Mesodermal cell (in vitro differentiated cells): ENCODE results near the gene CARD9.
"Not testable (repeated sequence)": the region's sequence is repeated elsewhere in the genome, so short reads cannot be mapped to it uniquely, and the experiment has no call there.

Source experiments
- H3K27ac ChIP-seq: 2 replicates; pipeline ENCODE4 v1.7.0; 2013; ENCODE audit warnings: mild to moderate bottlenecking, low read depth, low read length, moderate library complexity; ENCODE audit not compliant: severe bottlenecking
- H3K36me3 ChIP-seq: 2 replicates; pipeline ENCODE4 v1.7.1; 2013; ENCODE audit warnings: mild to moderate bottlenecking, low read length, moderate library complexity; ENCODE audit not compliant: control insufficient read depth, insufficient read depth
- H3K4me1 ChIP-seq: one replicate; pipeline ENCODE4 v1.7.1; 2013; ENCODE audit warnings: mild to moderate bottlenecking, low read length; ENCODE audit not compliant: insufficient read depth, control insufficient read depth, poor library complexity, severe bottlenecking
- H3K4me3 ChIP-seq: 2 replicates; pipeline ENCODE4 v1.7.0; 2013; ENCODE audit warnings: low read length, control low read depth, mild to moderate bottlenecking; ENCODE audit not compliant: insufficient read depth, poor library complexity, severe bottlenecking; ENCODE audit errors: extremely low read depth
- H3K9me3 ChIP-seq: 2 replicates; pipeline ENCODE4 v1.7.1; 2013; ENCODE audit warnings: mild to moderate bottlenecking, low read length, moderate library complexity; ENCODE audit not compliant: control insufficient read depth
- WGBS, 2 experiments: methylation state at CpG; one replicate each; pipeline ENCODE4 v1.1.5; 2013; ENCODE audit warnings: missing lambda C conversion rate in 2 of 2; ENCODE audit not compliant: insufficient coverage in 2 of 2; 5-methylcytosine and 5-hydroxymethylcytosine counted together

The CARD9 gene

DNA sequence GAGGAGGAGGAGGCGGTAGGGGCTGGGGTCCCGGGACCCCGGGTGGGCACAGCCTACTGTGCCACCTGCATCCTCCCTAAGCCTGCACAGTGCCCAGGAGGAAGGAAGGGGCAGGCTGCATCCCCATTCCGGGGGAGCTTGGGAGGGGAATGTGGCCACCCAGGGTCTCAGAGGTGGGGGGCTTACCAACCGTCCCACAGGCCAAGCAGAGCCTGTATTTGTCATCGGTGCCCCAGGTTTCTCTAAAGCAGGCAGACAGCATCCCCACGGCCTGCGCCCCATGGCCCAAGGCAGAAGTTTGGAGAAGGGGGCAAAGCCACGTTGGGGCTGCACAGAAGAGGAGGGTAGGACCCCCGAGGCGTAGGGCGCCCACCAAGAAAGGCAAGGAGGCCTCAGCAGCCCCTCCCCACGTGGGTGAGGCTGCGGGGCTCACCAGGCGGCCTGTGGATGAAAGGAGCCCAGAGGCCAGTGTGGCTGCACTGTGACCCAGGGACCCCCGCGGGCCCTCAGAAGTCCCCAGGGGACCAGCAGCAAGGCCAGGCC lies 46.6 kb downstream of the CARD9 start:
- WGBS, 2 experiments: 44 to 48% methylated on average over 11 to 14 of the region's 17 CpGs
- H3K4me3 ChIP-seq: peak overlapping the region; percentile 54
- peak overlapping the region; percentile 96 for H3K27ac ChIP-seq
- H3K4me1 ChIP-seq: peaks cover 35% of the 10 kb centered on the region
- peaks cover 15% of the 10 kb centered on the region for H3K36me3 ChIP-seq
- no peaks in the 10 kb centered on the region for H3K9me3 ChIP-seq

DNA sequence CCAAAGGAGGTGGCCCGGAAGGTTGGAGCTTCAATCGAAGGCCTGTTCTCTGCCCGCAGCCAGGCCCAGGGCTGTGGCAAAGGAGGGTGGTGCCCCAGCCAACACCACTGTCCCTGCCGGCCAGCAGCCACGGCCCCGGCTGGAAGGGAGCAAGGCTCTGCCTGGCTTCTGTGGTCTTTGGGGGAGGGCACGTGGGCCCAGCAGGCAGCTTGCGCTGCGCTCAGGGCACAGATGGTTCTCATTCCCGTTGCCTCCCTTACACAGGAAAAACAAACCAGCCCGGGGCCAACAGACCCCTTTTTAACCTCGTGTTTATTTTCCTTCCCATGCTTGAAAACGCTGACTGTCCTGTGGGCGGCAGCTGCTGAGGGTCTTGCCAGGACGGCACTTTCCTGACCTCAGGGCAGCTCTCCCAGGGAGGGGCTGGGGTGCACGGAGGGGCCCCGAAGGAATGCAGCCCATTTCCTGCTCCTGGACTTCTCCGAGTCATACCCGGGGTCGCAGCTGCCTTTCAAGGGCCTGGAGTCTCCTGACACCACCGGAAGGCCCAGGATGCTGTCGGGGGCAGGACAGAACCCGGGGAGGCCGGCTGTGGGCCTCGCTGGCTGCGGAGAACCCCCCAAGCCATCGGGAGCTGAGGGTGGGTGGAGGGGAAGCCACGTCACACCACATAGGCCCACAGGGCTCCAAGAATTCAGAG lies 47.3 kb downstream of the CARD9 start:
- Histone ChIP-seq H3K36me3 (peaks cover 13% of the 10 kb centered on the region), H3K27ac (peak overlapping the region; percentile 96), H3K9me3 (no peaks in the 10 kb centered on the region), H3K4me3 (peak overlapping the region; percentile 54), H3K4me1 (peaks cover 35% of the 10 kb centered on the region)
- 38 to 39% methylated on average over 18 to 20 of the region's 28 CpGs for WGBS, 2 experiments

DNA sequence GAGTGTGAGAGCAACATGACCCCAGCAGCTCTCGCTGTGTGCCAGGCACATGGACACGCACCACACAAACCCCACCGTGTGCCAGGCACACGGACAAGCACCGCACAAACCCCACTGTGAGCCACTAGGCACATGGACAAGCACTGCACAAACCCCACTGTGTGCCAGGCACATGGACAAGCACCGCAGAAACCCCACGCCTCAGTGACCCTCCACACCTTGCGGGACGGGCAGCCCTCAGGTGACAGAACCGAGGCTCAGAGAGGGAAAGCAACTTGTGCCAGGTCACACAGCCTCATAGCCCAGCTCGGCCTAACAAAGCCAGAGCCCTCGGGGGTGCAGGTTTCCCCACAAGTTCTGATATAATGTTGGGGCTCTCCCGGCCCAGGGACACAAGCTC lies 48.1 kb downstream of the CARD9 start:
- H3K36me3 ChIP-seq: peaks cover 13% of the 10 kb centered on the region
- 96 to 97% methylated on average over 13 of the region's 13 CpGs for WGBS, 2 experiments
- no peak overlapping the region for H3K4me3 ChIP-seq
- no peak overlapping the region for H3K27ac ChIP-seq
- H3K9me3 ChIP-seq: no peaks in the 10 kb centered on the region
- H3K4me1 ChIP-seq: peaks cover 35% of the 10 kb centered on the region

DNA sequence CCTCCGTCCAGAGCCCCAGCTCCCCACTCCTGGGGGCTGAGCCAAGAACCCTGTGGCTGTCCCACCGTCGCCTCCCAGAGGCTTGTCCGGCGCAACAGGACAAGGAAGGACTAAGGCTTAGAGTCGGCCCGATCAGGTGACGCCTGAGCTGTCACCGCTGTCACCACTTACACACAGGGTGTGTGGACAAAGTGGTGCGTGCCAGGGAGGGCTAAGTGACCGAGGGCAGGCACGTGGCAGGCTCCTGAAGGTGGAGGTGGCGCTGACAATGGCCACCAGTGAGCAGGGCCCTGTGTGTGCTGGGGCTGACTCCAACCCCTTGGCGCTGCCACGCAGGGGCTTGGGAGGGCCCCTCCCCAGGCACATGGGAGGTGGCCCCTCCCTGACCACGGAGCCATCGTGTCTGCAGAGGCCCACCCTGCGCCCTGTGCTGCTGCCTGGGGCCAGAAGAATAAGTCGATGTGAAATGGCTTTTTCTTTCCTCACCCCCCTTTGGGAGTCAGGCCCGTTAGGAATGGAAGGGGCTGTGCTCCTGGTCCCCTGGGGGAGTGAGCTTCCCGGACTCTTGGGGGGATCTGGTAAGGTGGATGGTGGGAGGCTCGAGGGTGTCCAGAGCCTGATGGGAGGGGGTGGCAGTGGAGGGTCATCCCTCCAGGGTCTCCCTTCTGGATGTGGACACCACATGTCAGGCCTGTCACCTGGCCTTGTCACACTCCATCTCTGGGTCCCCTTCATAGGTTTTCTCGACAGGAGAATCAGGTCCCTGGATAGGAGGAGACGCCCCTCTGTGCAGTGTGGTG lies 48.8 kb downstream of the CARD9 start:
- Histone ChIP-seq H3K9me3 (no peaks in the 10 kb centered on the region), H3K27ac (no peak overlapping the region), H3K36me3 (peaks cover 7% of the 10 kb centered on the region), H3K4me3 (no peak overlapping the region), H3K4me1 (peaks cover 35% of the 10 kb centered on the region)
- WGBS, 2 experiments: 83 to 86% methylated on average over 21 to 22 of the region's 24 CpGs

DNA sequence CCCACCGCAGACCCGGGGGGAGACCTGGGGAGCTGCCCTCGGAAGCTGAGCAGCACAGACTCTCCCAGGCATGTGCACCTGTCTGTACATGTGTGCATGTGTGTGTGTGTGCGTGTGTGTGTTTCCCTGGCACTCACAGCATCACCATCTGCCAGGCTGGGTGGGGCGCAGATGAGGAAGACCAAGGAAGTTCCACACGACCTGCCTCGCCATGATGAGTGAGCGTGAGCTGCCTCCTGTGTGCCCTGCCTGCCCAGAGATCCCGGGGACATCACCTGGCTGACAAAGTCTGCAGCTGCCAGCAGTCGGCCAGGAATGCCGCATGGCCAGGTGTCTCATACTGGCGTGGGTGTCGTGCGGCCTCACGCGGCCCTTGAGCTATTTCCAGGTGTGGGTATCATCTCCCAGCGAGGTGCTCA lies 50.1 kb downstream of the CARD9 start:
- H3K27ac ChIP-seq: no peak overlapping the region
- no peaks in the 10 kb centered on the region for H3K9me3 ChIP-seq
- 91 to 93% methylated on average over 13 to 16 of the region's 17 CpGs for WGBS, 2 experiments
- no peak overlapping the region for H3K4me3 ChIP-seq
- H3K4me1 ChIP-seq: peaks cover 25% of the 10 kb centered on the region
- H3K36me3 ChIP-seq: no peaks in the 10 kb centered on the region

DNA sequence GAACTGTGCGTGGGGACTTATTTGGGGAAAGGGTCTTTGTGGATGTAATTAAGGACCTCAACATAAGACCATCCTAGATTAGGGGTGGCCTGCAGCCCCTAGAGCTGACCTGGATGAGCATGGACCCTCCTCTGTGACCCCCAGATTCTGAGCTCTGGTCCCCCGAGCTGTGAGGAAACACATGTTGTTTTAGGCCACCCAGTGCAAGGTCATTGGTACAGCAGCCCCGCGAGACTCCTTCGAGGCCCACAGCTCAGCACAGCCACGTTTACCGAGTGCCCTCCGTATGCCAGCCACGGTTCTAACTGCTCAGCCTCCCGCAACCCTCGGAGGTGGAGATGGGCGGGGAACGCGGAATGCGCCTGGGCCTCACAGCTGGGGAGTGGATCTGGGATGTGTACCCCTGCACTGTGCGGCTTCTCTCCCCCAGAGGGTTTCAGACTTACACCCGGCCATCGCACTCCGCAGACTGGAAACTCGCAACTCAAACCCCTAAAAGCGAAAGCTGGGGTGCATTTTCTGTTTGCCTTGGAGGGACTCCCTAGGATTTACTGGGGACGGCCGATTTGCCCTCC lies 50.6 kb downstream of the CARD9 start:
- H3K36me3 ChIP-seq: no peaks in the 10 kb centered on the region
- 89 to 94% methylated on average over 20 to 22 of the region's 23 CpGs for WGBS, 2 experiments
- H3K9me3 ChIP-seq: no peaks in the 10 kb centered on the region
- H3K4me3 ChIP-seq: no peak overlapping the region
- H3K4me1 ChIP-seq: peaks cover 21% of the 10 kb centered on the region
- H3K27ac ChIP-seq: no peak overlapping the region

DNA sequence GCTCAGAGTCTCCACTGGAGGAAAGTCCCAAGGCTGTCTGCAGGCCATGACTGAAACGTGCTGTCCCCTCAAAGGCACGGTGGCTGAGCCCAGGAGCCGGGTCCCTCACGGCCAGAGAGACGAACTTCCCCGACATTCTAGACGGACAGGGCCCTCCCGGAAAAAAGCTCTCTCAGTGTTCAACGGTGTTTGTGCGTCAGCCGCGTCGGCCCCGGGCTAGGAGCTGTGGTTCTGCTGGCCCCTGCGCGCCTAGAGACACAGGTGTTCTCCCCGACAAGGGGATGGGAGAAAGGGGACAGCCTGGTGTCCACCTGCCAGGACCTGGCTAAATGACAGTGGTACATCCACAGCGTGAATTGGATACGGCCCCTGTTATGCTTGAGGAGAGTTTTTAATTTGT lies 51.9 kb downstream of the CARD9 start:
- Histone ChIP-seq H3K27ac (no peak overlapping the region), H3K4me1 (peaks cover 16% of the 10 kb centered on the region), H3K36me3 (no peaks in the 10 kb centered on the region), H3K4me3 (no peak overlapping the region), H3K9me3 (no peaks in the 10 kb centered on the region)
- 94 to 95% methylated on average over 18 to 19 of the region's 19 CpGs for WGBS, 2 experiments

DNA sequence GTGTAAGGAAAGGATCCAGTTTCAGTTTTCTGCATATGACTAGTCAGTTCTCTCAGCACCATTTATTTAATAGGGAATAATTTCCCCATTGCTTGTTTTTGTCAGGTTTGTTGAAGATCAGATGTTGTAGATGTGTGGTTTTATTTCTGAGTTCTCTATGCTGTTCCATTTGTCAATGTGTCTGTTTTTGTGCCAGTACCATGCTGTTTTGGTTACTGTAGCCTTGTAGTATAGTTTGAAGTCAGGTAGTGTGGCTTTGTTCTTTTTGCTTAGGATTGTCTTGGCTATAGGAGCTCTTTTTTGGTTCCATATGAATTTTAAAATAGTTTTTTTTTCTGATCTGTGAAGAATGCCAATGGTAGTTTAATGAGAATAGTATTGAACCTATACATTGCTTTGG lies 52.5 kb downstream of the CARD9 start:
- H3K9me3 ChIP-seq, H3K27ac ChIP-seq, H3K36me3 ChIP-seq, H3K4me3 ChIP-seq, H3K4me1 ChIP-seq: not testable (repeated sequence)

DNA sequence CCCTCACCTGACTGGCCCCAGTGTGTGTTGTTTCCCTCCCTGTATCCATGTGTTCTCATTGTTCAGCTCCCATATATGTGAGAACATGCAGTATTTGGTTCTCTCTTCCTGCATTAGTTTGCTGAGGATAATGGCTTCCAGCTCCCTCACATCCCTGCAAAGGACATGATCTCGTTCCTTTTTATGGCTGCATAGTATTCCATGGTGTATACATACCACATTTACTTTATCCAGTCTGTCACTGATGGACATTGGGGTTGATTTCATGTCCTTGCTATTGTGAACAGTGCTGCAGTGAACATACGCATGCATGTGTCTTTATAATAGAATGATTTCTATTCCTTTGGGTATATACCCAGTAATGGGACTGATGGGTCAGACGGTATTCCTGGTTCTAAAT lies 53.5 kb downstream of the CARD9 start:
- H3K27ac ChIP-seq, H3K4me1 ChIP-seq, H3K36me3 ChIP-seq, H3K4me3 ChIP-seq: not testable (repeated sequence)
- peaks cover 12% of the 10 kb centered on the region for H3K9me3 ChIP-seq
- WGBS, 2 experiments: 100% methylated on average over 1 to 2 of the region's 3 CpGs

DNA sequence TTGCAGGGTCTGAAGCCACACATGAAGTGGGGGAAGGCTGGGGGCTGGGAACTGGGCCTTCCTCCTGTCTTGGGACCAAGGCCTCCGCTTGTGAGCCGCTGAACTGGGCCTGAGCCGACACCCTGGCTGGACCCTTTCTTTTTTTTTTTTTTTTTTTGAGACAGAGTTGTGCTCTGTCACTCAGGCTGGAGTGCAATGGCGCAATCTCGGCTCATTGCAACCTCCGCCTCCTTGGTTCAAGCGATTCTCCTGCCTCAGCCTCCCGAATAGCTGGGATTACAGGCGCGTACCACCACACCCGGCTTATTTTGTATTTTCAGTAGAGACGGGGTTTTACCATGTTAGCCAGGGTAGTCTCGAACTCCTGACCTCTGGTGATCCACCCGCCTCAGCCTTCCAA lies 54.2 kb downstream of the CARD9 start:
- not testable (repeated sequence) for H3K36me3 ChIP-seq, H3K4me3 ChIP-seq, H3K4me1 ChIP-seq, H3K27ac ChIP-seq
- WGBS, 2 experiments: 84 to 100% methylated on average over 14 of the region's 14 CpGs
- H3K9me3 ChIP-seq: peaks cover 19% of the 10 kb centered on the region
